NT2/D1 (cell line): ENCODE data around the gene DIS3L2.
"Not testable (repeated sequence)": the region's sequence is repeated elsewhere in the genome, so short reads cannot be mapped to it uniquely, and the experiment has no call there.

ENCODE experiments used
- DNase-seq: peaks from one replicate; pipeline ENCODE4 v3.0.0-alpha.2; 2011; ENCODE audit warnings: low read depth, low spot score
- H3K27me3 ChIP-seq: 2 replicates; pipeline ENCODE4 v1.6.0; 2011; ENCODE audit warnings: mild to moderate bottlenecking; ENCODE audit not compliant: insufficient read length, insufficient read depth
- H3K36me3 ChIP-seq: 2 replicates; pipeline ENCODE4 v1.6.1; 2011; ENCODE audit warnings: mild to moderate bottlenecking, low read length, mixed read lengths; ENCODE audit not compliant: insufficient read depth, insufficient read length
- H3K4me1 ChIP-seq: 2 replicates; pipeline ENCODE4 v1.5.1; 2011; ENCODE audit not compliant: insufficient read depth, insufficient read length
- H3K4me3 ChIP-seq: 2 replicates; pipeline ENCODE4 v1.5.1; 2011; ENCODE audit warnings: low read depth; ENCODE audit not compliant: insufficient read length
- H3K9ac ChIP-seq: 2 replicates; pipeline ENCODE4 v1.6.0; 2011; ENCODE audit warnings: low read depth; ENCODE audit not compliant: insufficient read length
- H3K9me3 ChIP-seq: 2 replicates; pipeline ENCODE4 v1.5.1; 2011; ENCODE audit warnings: mild to moderate bottlenecking, low read length; ENCODE audit not compliant: insufficient read depth
- SUZ12 ChIP-seq: IDR thresholded peaks from 2 replicates; pipeline ENCODE4 v1.6.1; 2011; ENCODE audit not compliant: insufficient read length, insufficient read depth; ENCODE audit errors: extremely low read depth
- YY1 ChIP-seq: IDR thresholded peaks from 2 replicates; pipeline ENCODE4 v1.6.1; 2011; ENCODE audit not compliant: insufficient read length, insufficient read depth
- ZNF274 ChIP-seq: IDR thresholded peaks from 2 replicates; pipeline ENCODE4 v1.6.1; 2011; ENCODE audit warnings: mild to moderate bottlenecking, low read depth, low read length

The DIS3L2 gene

DNA sequence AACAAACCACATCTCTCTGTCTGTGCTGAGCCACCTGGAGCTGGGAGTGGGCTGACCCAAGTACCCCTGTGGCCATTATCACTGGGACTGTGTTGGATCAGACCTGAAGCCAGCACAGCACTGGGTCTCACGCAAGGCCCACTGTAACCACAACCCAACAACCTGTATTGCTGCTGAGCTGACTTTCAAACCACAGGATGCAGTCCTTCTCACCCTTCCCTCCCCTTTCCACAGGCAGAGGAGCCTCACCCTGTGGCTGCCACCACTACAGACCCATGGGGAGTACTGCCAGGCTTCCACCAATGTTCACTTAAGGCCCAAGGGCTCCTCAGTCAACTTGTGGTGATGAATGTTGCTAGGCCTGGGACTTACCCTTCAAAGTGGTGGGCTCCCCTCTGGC lies 135.7 kb downstream of the DIS3L2 start:
- no peak for DNase-seq
- Histone ChIP-seq H3K4me3 (no peak overlapping the region), H3K4me1 (no peaks in the 10 kb centered on the region), H3K27me3 (no peaks in the 10 kb centered on the region), H3K36me3 (no peaks in the 10 kb centered on the region), H3K9me3 (no peaks in the 10 kb centered on the region; the same call in 1 of the 2 replicates), H3K9ac (no peak overlapping the region)
- TF ChIP-seq ZNF274 (no peak), YY1 (no peak), SUZ12 (no peak)

DNA sequence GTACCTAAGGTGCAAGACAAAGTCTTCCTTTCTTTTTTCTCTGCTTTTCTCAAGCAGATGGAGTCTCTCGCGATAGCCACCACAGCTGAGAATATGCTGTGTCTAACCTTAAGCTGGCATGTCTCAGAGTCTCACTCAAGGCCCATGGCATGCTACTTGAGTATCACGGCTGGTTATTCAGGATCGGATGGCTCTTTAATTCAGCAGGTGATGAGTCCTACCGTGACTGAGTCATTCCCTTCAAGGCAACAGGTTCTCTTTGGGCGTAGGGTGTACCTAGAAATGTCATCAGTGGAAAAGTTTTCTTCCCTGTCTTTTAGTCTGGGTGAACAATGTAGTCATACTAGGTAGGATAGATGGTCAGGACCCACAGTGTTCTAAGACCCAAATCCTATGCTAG lies 136.2 kb downstream of the DIS3L2 start:
- H3K27me3 ChIP-seq = no peaks in the 10 kb centered on the region
- no peaks in the 10 kb centered on the region for H3K4me1 ChIP-seq
- H3K36me3 ChIP-seq = no peaks in the 10 kb centered on the region
- no peak for TF ChIP-seq ZNF274
- TF ChIP-seq SUZ12 = no peak
- TF ChIP-seq YY1 = no peak
- DNase-seq = no peak
- no peaks in the 10 kb centered on the region; the same call in 1 of the 2 replicates for H3K9me3 ChIP-seq
- no peak overlapping the region for H3K9ac ChIP-seq
- no peak overlapping the region for H3K4me3 ChIP-seq

DNA sequence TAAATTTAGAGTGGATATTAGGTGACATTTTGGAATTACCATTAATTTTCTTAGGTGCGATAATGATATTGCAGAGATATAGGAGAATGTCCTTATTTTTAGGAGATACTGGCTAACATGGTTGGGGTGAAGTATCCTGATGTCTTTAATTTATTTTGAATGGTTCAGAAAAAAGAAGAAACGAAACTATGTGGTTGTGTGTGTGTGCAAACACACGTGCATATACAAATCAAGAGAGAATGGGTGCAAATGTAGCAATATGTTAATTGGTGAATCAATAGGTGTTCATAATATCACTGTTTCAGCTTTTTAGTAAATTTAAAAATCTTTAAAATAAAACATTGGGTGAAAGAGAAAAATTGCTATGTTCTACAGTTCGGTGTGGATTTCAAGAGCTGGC lies 140.9 kb downstream of the DIS3L2 start:
- H3K36me3 ChIP-seq = no peaks in the 10 kb centered on the region
- H3K4me3 ChIP-seq = no peak overlapping the region
- no peak overlapping the region for H3K9ac ChIP-seq
- H3K9me3 ChIP-seq = no peaks in the 10 kb centered on the region
- no peaks in the 10 kb centered on the region for H3K27me3 ChIP-seq
- no peak for TF ChIP-seq SUZ12
- TF ChIP-seq YY1 = no peak
- TF ChIP-seq ZNF274 = no peak
- DNase-seq = no peak
- no peaks in the 10 kb centered on the region for H3K4me1 ChIP-seq

DNA sequence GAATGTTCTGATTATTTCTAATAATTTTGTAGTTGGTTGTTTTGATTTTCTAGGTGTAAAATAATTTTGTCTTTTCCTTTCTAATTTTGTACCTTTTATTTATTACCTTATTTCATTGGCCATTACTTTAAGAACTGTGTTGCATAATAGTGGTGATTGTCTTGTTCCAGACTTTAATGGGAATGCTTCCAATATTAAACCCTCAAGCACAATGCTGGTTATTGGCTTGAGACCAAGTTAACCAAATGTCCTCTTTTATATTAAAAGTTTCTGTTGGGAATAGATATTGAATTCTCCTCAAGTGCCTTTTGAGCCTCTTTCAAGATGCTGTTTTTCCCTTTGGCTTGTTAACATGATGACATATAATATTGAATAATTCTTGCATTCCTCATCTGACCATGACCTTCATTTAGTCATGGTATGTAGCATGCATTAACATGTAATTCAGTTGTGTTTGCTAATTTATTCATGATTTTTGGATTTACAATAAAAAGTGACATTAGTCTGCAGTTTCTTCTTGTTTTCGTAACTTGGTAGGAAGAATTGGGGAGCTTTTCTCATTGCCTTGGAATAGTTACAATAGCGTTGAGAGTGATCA lies 141.7 kb downstream of the DIS3L2 start:
- no peaks in the 10 kb centered on the region for H3K36me3 ChIP-seq
- TF ChIP-seq YY1 = no peak
- no peak for TF ChIP-seq ZNF274
- TF ChIP-seq SUZ12 = no peak
- no peaks in the 10 kb centered on the region for H3K27me3 ChIP-seq
- no peaks in the 10 kb centered on the region for H3K9me3 ChIP-seq
- H3K9ac ChIP-seq = no peak overlapping the region
- H3K4me1 ChIP-seq = no peaks in the 10 kb centered on the region
- no peak for DNase-seq
- no peak overlapping the region for H3K4me3 ChIP-seq

DNA sequence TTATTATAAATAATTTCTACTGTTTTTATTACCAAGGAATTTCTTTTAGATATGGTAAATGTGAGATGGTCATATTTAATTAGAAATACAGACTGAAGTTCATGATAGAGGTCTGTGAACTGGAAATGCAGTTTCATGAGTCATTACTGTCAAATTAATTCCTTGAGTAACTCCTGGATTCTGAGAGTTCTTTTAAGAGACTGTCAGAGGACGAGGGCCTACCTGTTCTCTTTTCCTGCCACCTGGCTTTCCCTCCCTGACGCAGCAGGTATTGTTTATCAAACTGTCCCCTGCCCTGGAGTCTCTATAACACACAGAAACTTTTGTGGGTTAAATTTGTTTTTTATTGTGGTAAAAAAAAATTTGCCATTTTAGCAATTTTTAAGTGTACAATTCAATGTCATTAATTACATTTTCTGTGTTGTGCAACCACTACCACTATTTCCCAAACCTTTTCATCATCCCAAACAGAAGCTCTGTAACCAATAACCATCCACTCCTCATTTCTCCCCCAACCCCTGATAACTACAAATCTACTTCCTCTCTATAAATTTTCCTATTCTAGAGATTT lies 142.6 kb downstream of the DIS3L2 start:
- DNase-seq = no peak
- Histone ChIP-seq H3K9me3 (no peaks in the 10 kb centered on the region), H3K9ac (no peak overlapping the region), H3K27me3 (no peaks in the 10 kb centered on the region), H3K4me3 (no peak overlapping the region), H3K36me3 (no peaks in the 10 kb centered on the region), H3K4me1 (no peaks in the 10 kb centered on the region)
- TF ChIP-seq ZNF274 (no peak), SUZ12 (no peak), YY1 (no peak)

DNA sequence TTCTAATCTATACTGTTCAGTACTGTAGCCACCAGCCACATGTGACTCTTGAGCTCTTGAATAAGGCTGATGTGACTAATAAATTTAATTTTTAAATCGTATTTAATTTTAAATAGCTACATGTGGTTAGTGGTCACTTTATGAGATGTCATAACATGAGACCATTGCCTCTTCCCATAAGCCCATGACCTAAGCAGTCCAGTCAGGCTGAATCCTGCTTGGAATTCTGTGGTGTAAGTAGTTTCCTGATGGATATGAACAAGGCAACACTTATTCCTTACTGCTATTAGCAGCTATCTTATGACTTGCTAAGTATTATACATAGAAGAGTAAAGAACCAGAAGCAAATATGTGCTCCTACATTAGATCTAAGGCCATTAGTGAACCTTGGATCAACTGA lies 150.0 kb downstream of the DIS3L2 start:
- H3K4me1 ChIP-seq = no peaks in the 10 kb centered on the region
- DNase-seq = no peak
- H3K4me3 ChIP-seq = no peak overlapping the region
- H3K27me3 ChIP-seq = no peaks in the 10 kb centered on the region
- H3K9me3 ChIP-seq = no peaks in the 10 kb centered on the region
- H3K9ac ChIP-seq = no peak overlapping the region
- TF ChIP-seq SUZ12 (no peak), ZNF274 (no peak), YY1 (no peak)
- H3K36me3 ChIP-seq = no peaks in the 10 kb centered on the region

DNA sequence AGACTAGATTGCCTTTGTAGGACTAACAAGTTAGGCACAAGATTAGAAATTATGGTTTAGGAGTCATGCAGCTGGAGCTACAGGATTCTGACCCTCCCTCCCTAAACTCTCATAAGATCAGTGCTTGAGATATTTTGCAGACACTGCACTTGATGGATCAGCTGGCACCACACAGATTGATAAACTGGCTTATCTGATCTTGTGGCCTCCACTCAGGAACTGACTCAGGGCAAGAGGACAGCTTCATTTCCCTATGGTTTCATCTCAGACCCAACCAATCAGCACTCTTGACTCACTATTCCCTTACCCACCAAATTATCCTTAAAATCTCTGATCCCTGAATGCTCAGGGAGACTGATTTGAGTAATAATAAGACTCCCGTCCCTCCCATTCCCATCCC lies 152.3 kb downstream of the DIS3L2 start:
- Histone ChIP-seq H3K27me3 (no peaks in the 10 kb centered on the region), H3K4me1 (no peaks in the 10 kb centered on the region), H3K9me3 (no peaks in the 10 kb centered on the region), H3K4me3 (no peak overlapping the region), H3K9ac (no peak overlapping the region), H3K36me3 (no peaks in the 10 kb centered on the region)
- no peak for DNase-seq
- TF ChIP-seq YY1 = no peak
- no peak for TF ChIP-seq ZNF274
- no peak for TF ChIP-seq SUZ12

DNA sequence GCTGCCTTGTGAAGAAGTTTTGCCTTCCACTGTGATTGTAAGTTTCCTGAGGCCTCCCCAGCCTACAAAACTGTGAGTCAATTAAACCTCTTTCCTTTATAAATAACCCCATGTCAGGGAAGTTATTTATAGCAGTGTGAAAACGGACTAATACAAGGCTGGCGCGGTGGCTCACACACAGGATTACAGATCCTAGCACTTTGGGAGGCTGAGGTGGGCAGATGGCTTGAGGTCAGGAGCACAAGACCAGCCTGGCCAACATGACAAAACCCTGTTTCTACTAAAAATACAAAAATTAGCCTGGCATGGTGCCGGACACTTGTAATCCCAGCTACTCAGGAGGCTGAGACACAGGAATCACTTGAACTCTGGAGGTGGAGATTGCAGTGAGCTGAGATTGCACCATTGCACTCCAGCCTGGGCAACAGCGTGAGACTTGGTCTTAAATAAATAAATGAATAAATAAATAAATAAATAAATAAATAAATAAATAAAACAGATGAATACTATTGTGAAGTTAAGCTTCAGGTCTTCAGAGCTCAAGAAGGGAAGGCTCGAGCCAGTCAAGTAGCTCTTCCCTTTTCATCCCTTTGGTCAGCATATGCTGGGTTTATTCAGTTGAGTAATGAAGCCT lies 154.3 kb downstream of the DIS3L2 start:
- H3K4me3 ChIP-seq, H3K4me1 ChIP-seq, H3K27me3 ChIP-seq, H3K9me3 ChIP-seq, H3K9ac ChIP-seq, DNase-seq, H3K36me3 ChIP-seq: not testable (repeated sequence)
